ENCODE measurements around the gene GPR156.
"Not testable (repeated sequence)": the region's sequence is repeated elsewhere in the genome, so short reads cannot be mapped to it uniquely, and the experiment has no call there.

GPR156 gene

DNA sequence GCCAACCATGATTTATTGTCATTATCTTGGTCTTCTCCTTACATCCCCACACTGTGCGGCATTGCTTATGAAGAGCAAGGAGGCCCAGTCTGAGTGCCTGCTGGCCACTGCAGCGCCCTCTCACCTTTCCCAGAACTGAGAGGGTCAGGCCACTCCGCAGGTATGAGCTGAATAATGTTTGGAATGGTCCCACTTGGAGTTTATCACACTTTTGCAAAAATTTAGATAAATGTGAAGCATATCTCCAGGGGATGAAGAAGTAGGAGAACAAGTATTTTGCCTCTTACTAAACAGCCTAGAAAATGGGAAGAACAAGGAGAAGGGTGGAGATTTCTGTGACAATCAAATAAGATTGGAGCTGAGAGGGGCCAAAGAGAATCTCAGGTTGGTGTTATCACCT, 116.4 kb downstream of the GPR156 start:
- H3K4me3 ChIP-seq (ENCODE audit: low read depth, low read length), result no peak overlapping the region
- DNase-seq (ENCODE audit: low read depth), result no peak

DNA sequence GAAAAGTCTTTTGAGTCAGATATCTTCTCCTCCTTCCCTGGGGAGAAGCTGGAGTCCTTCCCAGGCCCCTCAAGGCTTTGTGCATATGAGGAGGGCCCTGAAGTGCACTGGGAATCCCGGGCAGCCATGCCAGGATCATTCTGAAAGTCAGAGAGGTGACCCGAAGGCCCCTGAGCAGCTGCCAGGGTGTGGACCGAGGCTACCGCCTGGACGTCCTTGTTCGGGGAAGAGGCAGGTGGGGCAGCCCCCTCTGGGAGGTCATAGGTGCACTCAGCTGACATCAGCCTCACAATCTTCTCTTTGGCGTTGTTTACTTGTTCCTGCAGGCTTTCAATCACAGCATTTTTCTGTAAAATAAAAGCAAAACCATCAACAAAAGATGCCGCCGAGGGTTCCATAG, 117.0 kb downstream of the GPR156 start:
- DNase-seq (ENCODE audit: low read depth), result no peak
- H3K4me3 ChIP-seq (ENCODE audit: low read depth, low read length), result no peak overlapping the region

DNA sequence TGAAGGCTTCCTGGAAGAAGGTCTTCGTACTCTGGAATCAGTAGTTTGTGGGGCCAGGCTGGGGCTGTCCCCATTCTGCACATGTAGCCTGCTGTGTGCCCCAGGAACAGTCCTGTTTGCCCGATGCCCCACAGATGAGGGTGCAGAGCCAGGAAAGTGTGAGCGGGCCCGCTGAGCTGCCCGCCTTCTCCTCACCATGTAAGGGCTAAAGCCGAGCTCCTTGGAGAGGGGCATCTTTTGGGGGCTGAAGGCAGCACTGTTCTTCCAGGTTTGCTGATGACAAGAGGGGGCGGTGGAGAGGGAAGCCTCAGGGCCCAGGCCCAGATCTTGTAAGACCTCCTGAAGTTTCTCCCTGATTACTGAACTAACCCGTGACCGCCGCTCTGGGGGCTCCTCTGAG, 117.5 kb downstream of the GPR156 start:
- no peak overlapping the region for H3K4me3 ChIP-seq (ENCODE audit: low read depth, low read length)
- no peak for DNase-seq (ENCODE audit: low read depth)

GRCh38 chr3:120163816-120164215, 121.2 kb downstream of the GPR156 start:
- DNase-seq (ENCODE audit: low read depth), result no peak

GRCh38 chr3:120163026-120163425, 122.0 kb downstream of the GPR156 start:
- no peak for DNase-seq (ENCODE audit: low read depth)

More at GRCh38 chr3:120163816-120164215, 121.2 kb downstream of the GPR156 start:
- no peak overlapping the region for H3K4me3 ChIP-seq (ENCODE audit: low read depth, low read length)

DNA sequence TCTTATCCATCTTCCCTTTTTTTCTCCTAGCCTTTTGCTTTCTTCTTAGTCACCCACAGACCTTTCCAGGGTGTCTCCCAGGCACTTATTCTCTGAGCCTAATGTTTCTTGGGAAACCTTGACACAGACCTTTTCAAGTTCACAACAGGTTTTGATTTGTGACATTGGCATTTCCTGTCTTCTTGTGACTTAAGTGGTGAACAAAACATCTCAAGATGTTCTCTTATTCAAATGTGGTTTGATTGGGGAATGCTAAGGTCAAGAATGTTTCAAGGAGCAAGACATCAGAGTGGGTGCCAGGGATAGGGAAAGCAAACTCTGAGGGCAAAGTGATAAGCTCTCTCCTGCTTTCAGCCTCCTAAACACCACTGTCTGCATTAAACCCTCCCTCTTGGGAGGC, 122.6 kb downstream of the GPR156 start:
- no peak overlapping the region for H3K4me3 ChIP-seq (ENCODE audit: low read depth, low read length)
- DNase-seq (ENCODE audit: low read depth), result no peak

More at GRCh38 chr3:120163026-120163425, 122.0 kb downstream of the GPR156 start:
- H3K4me3 ChIP-seq (ENCODE audit: low read depth, low read length), result no peak overlapping the region

- H3K4me3 ChIP-seq (ENCODE audit: low read depth, low read length), result no peak overlapping the region
- DNase-seq (ENCODE audit: low read depth), result no peak
Observed at GRCh38 chr3:120161902-120162301, 123.1 kb downstream of the GPR156 start.

- DNase-seq (ENCODE audit: low read depth), result peak; percentile 99
Observed at GRCh38 chr3:120160050-120160449, 125.0 kb downstream of the GPR156 start.

DNA sequence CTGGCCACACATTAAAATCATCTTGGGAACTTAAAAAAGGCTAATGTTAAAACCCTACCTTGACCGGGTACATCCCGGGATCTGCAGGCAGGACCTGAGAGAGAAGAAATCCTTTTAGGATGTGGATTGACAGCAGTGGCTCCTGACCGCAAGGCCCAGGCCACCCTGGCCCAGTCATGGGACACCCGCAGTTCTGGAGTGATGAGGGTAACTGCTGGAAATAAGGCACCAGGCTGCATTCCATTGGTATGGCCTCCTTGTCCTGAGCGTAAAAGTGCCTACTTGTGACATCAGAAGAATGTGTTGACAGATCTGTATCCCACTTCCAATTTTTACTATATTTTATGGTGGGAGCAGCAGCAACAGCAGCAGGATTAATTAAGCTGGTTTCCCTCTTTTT, 127.3 kb downstream of the GPR156 start:
- DNase-seq (ENCODE audit: low read depth), result no peak
- no peak overlapping the region for H3K4me3 ChIP-seq (ENCODE audit: low read depth, low read length)

More at GRCh38 chr3:120160050-120160449, 125.0 kb downstream of the GPR156 start:
- H3K4me3 ChIP-seq (ENCODE audit: low read depth, low read length), result no peak overlapping the region

DNA sequence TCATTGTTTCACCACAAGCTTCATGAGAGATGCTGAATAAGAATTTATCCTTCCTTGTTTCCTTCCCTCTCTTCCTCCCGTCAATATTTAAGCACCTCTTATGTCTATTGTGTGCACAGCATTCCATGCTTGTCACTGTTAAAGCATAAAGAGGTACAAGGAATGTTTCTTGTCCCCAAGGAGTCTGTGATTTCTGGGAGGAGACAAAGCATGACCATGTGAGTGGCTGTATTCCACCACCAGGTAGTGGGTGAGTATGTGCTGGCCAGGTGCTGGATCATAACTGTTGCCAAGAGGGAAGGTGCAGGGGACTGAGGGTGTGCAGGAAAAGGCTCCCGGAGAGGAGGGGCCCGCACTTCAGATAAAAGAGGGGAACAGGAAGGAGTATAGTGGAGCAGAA, 127.9 kb downstream of the GPR156 start:
- H3K4me3 ChIP-seq (ENCODE audit: low read depth, low read length), result no peak overlapping the region
- no peak for DNase-seq (ENCODE audit: low read depth)

DNA sequence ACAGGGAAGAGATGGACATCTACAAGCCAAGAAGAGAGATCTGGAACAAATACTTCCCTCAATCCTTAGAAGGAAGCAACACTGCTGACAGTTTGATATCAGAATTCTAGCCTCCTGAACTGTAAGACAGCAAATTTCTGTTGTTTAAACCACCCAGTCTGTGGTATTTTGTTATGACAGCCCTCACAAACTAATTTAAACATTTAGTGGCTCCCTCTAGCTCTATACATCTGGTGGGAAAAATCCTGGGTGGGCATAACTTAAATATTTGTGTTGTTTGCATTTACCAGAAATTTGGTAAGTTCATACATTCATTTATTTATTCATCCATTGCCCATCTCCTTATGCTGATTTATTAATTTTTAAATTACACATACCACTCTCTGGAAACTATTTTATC, 128.3 kb downstream of the GPR156 start:
- no peak for DNase-seq (ENCODE audit: low read depth)
- H3K4me3 ChIP-seq (ENCODE audit: low read depth, low read length), result no peak overlapping the region

GRCh38 chr3:120155694-120156093, 129.3 kb downstream of the GPR156 start:
- not testable (repeated sequence) for H3K4me3 ChIP-seq (ENCODE audit: low read depth, low read length); DNase-seq (ENCODE audit: low read depth)

GRCh38 chr3:120155108-120155507, 129.9 kb downstream of the GPR156 start:
- DNase-seq (ENCODE audit: low read depth), result no peak
- no peak overlapping the region for H3K4me3 ChIP-seq (ENCODE audit: low read depth, low read length)

DNA sequence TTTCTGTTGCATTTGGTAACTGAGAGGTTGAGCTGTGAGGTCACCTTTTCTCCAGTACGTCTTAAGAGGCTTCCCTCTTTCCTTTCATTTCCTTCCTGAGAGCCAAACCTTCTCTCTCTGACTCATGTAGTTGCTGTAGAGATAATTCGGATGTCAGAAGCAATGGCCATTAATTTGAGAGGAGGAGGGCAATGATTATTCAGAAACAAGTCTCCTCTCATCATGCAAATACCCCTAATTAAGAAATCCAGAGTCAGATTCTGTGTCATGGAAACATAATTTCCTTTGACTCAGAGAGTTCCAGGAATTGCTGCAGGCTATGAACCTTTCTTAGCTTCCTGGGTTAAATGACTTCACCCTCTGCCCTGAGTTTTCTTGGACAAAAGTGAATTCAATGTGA, 131.7 kb downstream of the GPR156 start:
- peak; percentile 55 for DNase-seq (ENCODE audit: low read depth)
- H3K4me3 ChIP-seq (ENCODE audit: low read depth, low read length), result no peak overlapping the region

DNA sequence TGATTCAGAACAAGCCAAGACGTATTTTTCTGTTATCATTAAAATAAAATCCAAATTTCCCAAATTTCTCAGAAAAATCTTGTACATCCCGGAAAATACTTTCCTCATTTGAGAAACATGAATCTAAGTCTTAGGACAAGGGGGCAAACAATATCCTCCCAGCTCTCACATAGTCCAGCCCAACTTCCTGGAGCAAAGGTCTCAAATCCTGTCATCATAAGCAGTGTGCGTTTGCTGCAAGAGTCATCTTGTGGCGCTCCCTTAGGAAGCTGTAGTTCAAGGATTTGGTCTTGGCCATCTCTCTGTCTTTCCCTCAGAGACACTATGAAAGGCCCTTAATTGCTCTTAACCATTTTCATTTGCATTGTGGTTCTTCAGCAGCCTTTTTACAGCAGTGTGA, 133.2 kb downstream of the GPR156 start:
- H3K4me3 ChIP-seq (ENCODE audit: low read depth, low read length), result no peak overlapping the region
- no peak for DNase-seq (ENCODE audit: low read depth)

DNA sequence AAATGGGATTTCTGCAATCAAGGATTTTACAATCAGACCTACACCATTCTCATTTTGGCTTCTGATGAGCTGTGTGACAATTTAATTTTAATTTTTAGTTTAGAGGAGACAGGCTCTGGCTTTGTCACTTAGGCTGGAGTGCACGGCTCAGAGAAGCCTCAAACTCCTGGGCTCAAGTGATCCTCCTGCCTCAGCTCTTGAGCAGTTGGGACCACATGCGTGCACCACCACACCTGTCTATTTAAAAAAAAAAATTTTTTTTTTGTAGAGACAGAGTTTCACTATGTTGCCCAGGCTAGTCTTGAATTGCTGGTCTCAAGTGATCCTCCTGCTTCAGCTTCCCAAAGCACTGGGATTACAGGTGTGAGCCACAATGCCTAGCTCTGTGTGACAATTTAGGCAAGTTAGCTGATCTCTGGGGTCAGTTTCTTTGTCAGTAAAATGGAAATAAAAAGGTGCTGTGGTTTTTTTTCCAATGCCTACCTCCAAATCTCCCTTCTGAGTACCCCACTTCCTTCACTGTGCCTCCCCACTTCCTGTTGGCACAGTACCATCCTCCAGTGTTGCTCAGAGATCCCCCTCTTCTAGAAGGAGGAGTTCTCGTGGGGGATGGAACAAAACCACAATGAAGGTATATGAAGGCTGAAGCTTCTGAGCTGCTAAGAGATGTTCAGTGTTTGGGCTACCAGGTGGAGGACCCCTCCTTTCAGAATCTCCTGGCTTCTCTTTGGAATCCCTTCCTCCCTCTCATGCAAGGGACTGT, 136.7 kb downstream of the GPR156 start:
- no peak overlapping the region for H3K4me3 ChIP-seq (ENCODE audit: low read depth, low read length)
- no peak for DNase-seq (ENCODE audit: low read depth)

GRCh38 chr3:120147072-120147871, 137.8 kb downstream of the GPR156 start:
- no peak overlapping the region for H3K4me3 ChIP-seq (ENCODE audit: low read depth, low read length)
- no peak for DNase-seq (ENCODE audit: low read depth)

GRCh38 chr3:120145542-120146285, 139.3 kb downstream of the GPR156 start:
- H3K4me3 ChIP-seq (ENCODE audit: low read depth, low read length), result no peak overlapping the region
- peak; percentile 20 for DNase-seq (ENCODE audit: low read depth)

- no peak for DNase-seq (ENCODE audit: low read depth)
- no peak overlapping the region for H3K4me3 ChIP-seq (ENCODE audit: low read depth, low read length)
Observed at GRCh38 chr3:120144267-120144666, 140.8 kb downstream of the GPR156 start.

DNA sequence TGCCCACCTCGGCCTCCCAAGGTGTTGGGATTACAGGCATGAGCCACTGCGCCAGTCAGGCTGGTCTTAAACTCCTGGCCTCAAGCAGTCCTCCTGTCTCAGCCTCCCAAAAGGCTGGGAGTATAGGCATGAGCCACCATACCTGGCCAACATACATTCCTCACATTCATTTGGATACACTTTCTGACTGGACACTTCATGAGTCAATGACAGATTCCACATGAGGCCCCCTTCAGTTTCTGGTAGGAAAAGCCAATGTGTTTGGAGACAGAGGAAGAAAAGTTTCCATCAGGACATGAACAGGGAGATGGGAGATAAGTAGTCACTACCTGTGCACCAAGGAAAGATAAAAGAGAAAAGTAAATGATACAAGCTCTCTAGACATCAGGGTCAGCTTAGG, 141.3 kb downstream of the GPR156 start:
- H3K4me3 ChIP-seq (ENCODE audit: low read depth, low read length), result no peak overlapping the region
- DNase-seq (ENCODE audit: low read depth), result no peak
